ENCODE measurements around the gene DRD2.

The DRD2 gene

GRCh38 chr11:113440816-113441215, 34.4 kb downstream of the DRD2 start:
- TF ChIP-seq REST (IDR thresholded peaks at IDR 0.05; ENCODE audit: insufficient replicate concordance, low read depth) (no peak), POLR2AphosphoS5 (IDR thresholded peaks at IDR 0.05; ENCODE audit: low read depth) (no peak), CTCF (IDR thresholded peaks at IDR 0.05; ENCODE audit: insufficient read depth, low read length) (no peak), GABPA (IDR thresholded peaks at IDR 0.05; ENCODE audit: low read depth) (no peak), SPI1 (IDR thresholded peaks at IDR 0.05; ENCODE audit: borderline replicate concordance, low read depth) (no peak)
- DNase-seq (ENCODE audit: low read depth in 1 of 2, low spot score in 1 of 2) = no peak
- H3K27ac ChIP-seq (replicated peaks) = no peak overlapping the region
- H3K4me3 ChIP-seq (replicated peaks; ENCODE audit: insufficient read depth, low read length) = no peak overlapping the region
- peaks cover 4% of the 10 kb centered on the region for H3K27me3 ChIP-seq (ENCODE audit: insufficient read depth, poor library complexity, severe bottlenecking)

- no peak for DNase-seq (ENCODE audit: low read depth in 1 of 2, low spot score in 1 of 2)
- H3K4me3 ChIP-seq (replicated peaks; ENCODE audit: insufficient read depth, low read length) = no peak overlapping the region
- no peaks in the 10 kb centered on the region for H3K27me3 ChIP-seq (ENCODE audit: insufficient read depth, poor library complexity, severe bottlenecking)
- TF ChIP-seq SPI1 (IDR thresholded peaks at IDR 0.05; ENCODE audit: borderline replicate concordance, low read depth) = no peak
- TF ChIP-seq GABPA (IDR thresholded peaks at IDR 0.05; ENCODE audit: low read depth) = no peak
- H3K27ac ChIP-seq (replicated peaks) = no peak overlapping the region
Observed at GRCh38 chr11:113436672-113437252, 38.4 kb downstream of the DRD2 start.

- TF ChIP-seq REST (IDR thresholded peaks at IDR 0.05; ENCODE audit: insufficient replicate concordance, low read depth) (no peak), CTCF (IDR thresholded peaks at IDR 0.05; ENCODE audit: insufficient read depth, low read length) (no peak), SPI1 (IDR thresholded peaks at IDR 0.05; ENCODE audit: borderline replicate concordance, low read depth) (no peak), POLR2AphosphoS5 (IDR thresholded peaks at IDR 0.05; ENCODE audit: low read depth) (no peak), GABPA (IDR thresholded peaks at IDR 0.05; ENCODE audit: low read depth) (no peak)
Observed at GRCh38 chr11:113435190-113435968, 39.8 kb downstream of the DRD2 start.

GRCh38 chr11:113431746-113432145, 43.5 kb downstream of the DRD2 start:
- no peaks in the 10 kb centered on the region for H3K27me3 ChIP-seq (ENCODE audit: insufficient read depth, poor library complexity, severe bottlenecking)
- TF ChIP-seq GABPA (IDR thresholded peaks at IDR 0.05; ENCODE audit: low read depth) = no peak
- no peak for TF ChIP-seq POLR2AphosphoS5 (IDR thresholded peaks at IDR 0.05; ENCODE audit: low read depth)
- TF ChIP-seq REST (IDR thresholded peaks at IDR 0.05; ENCODE audit: insufficient replicate concordance, low read depth) = no peak
- TF ChIP-seq CTCF (IDR thresholded peaks at IDR 0.05; ENCODE audit: insufficient read depth, low read length) = no peak
- no peak for TF ChIP-seq SPI1 (IDR thresholded peaks at IDR 0.05; ENCODE audit: borderline replicate concordance, low read depth)
- no peak for DNase-seq (ENCODE audit: low read depth in 1 of 2, low spot score in 1 of 2)
- no peak overlapping the region for H3K27ac ChIP-seq (replicated peaks)
- no peak overlapping the region for H3K4me3 ChIP-seq (replicated peaks; ENCODE audit: insufficient read depth, low read length)

More at GRCh38 chr11:113435190-113435968, 39.8 kb downstream of the DRD2 start:
- Histone ChIP-seq H3K27ac (replicated peaks) (no peak overlapping the region), H3K27me3 (ENCODE audit: insufficient read depth, poor library complexity, severe bottlenecking) (no peaks in the 10 kb centered on the region), H3K4me3 (replicated peaks; ENCODE audit: insufficient read depth, low read length) (no peak overlapping the region)
- DNase-seq (ENCODE audit: low read depth in 1 of 2, low spot score in 1 of 2) = no peak

All from HL-60 (cell line).